ENCODE measurements around the gene MPL. TPM values are rescaled to one million over a fixed set of nuclear protein-coding genes. Genes with fewer than 3 reads are reported as not detected.

Gene MPL
- polyA plus RNA-seq, 1 donor, result 0.22 TPM

- no peak for DNase-seq (ENCODE audit: low read depth)
Observed at GRCh38 chr1:43325381-43325780, 12.2 kb upstream of the MPL start.

- no peak for DNase-seq (ENCODE audit: low read depth)
Observed at GRCh38 chr1:43327549-43328292, 9.9 kb upstream of the MPL start.

GRCh38 chr1:43329995-43330751 lies 7.4 kb upstream of the MPL start:
- DNase-seq (ENCODE audit: low read depth), result no peak

DNA sequence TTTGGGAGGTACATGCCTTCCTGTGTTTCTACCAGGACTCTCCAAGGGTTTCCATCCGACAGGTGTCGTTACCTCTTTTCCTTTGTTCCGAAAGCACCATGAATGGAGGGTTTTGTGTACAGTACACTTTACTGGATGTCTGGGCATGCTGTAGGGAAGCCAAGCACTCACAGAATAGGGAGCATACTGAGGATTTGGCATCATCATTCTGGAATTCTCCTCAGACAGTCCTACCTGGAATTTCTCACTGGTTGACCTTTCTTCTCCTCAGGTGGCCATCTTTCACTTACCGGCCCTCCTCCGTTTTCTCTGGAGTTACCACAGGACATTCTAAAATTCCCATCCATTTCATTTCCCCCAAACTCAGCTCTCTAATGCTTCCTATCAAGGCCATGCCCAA lies 5.9 kb upstream of the MPL start:
- no peak for DNase-seq (ENCODE audit: low read depth)

- DNase-seq (ENCODE audit: low read depth), result no peak
Observed at GRCh38 chr1:43334453-43335205, 3.0 kb upstream of the MPL start.

GRCh38 chr1:43338001-43338400 lies 383 bp downstream of the MPL start:
- no peak for DNase-seq (ENCODE audit: low read depth)

GRCh38 chr1:43339584-43340232 lies 2.1 kb downstream of the MPL start:
- DNase-seq (ENCODE audit: low read depth), result no peak

- no peak for DNase-seq (ENCODE audit: low read depth)
Observed at GRCh38 chr1:43340559-43340958, 2.9 kb downstream of the MPL start.

DNA sequence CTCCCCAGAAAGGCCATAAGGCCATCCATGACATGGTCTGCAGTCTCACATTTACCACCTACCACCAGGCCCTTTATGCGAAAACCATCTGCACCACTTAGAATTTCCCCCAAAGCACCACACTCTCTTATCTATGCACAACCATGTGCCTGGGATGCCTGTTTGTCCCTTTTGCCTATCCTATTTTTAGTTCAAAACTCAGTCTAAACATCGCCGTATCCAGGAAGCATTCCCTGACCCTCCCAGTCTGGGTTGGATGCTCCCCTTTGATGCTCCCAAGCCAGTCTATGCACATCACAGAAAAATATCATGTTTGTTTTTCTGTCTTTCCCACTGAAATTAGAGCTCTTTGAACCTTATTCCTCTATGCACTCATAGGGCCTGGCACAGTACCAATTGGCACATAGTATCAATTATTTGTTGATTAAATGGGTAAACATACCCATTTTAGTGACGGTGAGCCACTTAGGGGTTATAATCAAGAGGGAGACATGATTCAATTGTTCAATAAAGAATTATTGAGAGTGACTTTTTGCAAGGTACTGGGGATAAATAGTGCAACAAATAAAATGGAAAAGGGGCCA lies 6.7 kb downstream of the MPL start:
- DNase-seq (ENCODE audit: low read depth), result no peak

GRCh38 chr1:43345120-43345519 lies 7.5 kb downstream of the MPL start:
- DNase-seq (ENCODE audit: low read depth), result no peak

DNA sequence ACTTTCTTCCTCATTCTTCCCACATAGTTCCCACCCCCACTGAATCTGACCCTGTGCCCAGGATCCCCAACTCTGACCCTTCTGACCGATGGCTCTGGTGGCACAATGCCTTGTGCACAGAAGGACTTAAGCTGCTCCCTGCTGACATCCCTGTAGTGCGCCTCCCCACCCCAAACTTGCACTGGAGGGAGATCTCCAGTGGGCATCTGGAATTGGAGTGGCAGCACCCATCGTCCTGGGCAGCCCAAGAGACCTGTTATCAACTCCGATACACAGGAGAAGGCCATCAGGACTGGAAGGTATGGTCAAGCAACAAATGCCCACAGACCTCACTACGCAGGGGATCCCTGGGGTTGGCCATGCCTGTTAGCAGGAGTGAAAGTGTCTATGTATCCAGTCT lies 9.0 kb downstream of the MPL start:
- DNase-seq (ENCODE audit: low read depth), result no peak

GRCh38 chr1:43348343-43348808 lies 10.8 kb downstream of the MPL start:
- DNase-seq (ENCODE audit: low read depth), result no peak

DNA sequence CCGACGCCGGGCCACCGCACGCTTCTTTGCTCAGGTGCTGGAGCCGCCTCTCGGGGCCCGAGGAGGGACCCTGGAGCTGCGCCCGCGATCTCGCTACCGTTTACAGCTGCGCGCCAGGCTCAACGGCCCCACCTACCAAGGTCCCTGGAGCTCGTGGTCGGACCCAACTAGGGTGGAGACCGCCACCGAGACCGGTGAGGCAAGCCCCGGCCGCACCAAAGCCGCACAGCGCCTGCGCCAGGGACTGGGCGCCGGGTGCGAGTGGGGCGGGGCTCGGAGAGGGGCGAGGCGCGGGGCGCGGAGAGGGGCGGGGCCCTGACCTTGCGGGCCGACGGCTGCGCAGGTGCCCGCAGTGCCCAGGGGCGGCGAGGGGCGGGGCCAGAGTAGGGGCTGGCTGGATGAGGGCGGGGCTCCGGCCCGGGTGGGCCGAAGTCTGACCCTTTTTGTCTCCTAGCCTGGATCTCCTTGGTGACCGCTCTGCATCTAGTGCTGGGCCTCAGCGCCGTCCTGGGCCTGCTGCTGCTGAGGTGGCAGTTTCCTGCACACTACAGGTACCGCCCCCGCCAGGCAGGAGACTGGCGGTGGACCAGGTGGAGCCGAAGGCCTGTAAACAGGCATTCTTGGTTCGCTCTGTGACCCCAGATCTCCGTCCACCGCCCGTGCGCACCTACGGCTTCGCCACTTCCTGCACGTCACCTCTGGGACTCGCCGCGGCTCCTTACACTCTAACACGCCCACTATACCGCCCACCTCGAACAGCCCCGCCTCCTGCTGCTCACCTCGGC lies 11.4 kb downstream of the MPL start:
- DNase-seq (ENCODE audit: low read depth), result no peak

DNA sequence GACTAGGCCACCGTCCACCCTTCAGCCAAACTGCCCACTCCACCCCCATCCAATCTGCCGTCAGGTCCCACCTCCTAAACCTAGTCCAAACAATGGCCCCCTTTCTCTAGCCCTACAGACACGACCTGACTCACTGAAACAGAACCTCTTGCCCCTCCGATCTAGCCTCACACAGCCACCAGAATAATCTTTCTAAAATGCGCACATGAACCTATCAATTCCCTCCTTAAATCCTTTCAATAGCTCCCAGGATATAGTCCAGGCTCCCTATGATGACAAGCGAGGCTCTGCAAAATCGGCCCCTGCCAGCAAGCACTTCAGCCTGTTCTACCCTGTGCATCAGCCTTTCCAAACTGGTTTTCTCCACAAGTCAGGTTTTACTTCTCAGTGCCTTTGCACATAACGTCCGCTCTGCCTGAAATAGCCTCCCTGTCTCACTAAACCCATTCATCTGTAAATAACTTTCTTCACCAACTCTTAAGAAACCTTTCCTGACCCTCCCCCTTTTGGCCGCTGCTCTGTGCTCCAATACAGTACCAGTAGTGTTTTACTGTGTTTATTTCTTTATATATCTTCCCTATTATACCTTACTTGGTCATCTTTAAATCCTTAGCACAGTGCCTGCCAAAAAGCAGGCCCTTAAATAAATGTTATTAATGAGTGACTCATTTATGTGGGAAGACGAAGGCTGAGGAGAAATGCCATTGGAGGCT lies 12.1 kb downstream of the MPL start:
- DNase-seq (ENCODE audit: low read depth), result no peak

DNA sequence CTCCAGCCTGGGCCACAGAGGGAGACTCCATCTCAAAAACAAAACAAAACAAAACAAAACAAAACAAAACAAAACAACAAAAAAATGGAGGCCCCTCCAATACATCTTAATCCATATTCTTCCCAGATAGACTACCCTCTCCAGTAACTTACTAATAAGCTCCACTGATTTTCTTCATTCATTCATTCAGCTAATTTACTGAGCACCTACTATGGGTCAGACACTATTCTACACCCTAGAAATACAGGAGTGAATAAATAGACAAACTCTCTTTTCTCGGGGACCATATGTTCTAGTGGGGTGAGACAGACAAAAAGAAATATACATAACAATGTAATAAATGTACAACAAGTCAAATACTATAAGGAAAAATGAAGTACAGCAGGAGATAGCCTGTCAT lies 13.4 kb downstream of the MPL start:
- no peak for DNase-seq (ENCODE audit: low read depth)

- DNase-seq (ENCODE audit: low read depth), result no peak
Observed at GRCh38 chr1:43351421-43352350, 14.1 kb downstream of the MPL start.

GRCh38 chr1:43352351-43352705 lies 14.7 kb downstream of the MPL start:
- DNase-seq (ENCODE audit: low read depth), result no peak

- DNase-seq (ENCODE audit: low read depth), result no peak
Observed at GRCh38 chr1:43352881-43353280, 15.3 kb downstream of the MPL start.

DNA sequence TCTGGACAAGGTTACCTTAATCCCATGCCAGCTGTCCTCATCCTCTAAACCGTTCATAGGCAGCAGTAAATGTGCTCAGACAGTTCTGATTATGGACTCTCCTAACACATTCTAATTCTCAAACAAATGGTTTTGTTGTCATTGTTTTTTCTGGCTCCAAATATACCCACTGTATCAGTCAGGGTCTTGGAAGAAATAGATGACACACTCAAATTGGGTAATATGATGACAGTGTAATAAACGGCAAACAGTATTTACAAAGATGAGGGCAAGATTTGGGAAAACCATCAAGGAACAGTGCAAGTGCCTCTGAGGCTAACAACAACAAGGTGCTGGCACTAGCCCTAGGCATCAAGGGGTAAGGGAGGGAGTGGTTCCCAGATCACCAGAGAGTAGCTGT lies 16.9 kb downstream of the MPL start:
- DNase-seq (ENCODE audit: low read depth), result no peak

Measured in forelimb muscle (tissue), 1 donor.